ENCODE measurements around the gene CNIH2. TPM values are rescaled to one million over a fixed set of nuclear protein-coding genes. Genes with fewer than 3 reads are reported as not detected.
A peak's percentile ranks its signal among the peaks of the same experiment; 100 is the strongest.

The CNIH2 gene
- total RNA-seq, 2 donors from 2014 or later: 3.6 TPM; not detected in 1

- peaks cover 3% of the 10 kb centered on the region for H3K27me3 ChIP-seq (replicated peaks; ENCODE audit: insufficient read depth)
Measured at GRCh38 chr11:66291706-66292542, 13.9 kb downstream of the CNIH2 start, which contains the start of gene TMEM151A. Gene TMEM151A, plus strand, starts transcription at chr11:66291894. Its CDS starts 120 bp downstream, at chr11:66292014.

GRCh38 chr11:66292543-66293332 is 14.8 kb downstream of the CNIH2 start:
- intact Hi-C loops (cut with DNase I): no loop called here
- no peaks in the 10 kb centered on the region for H3K9me3 ChIP-seq
- no peaks in the 10 kb centered on the region for H3K36me3 ChIP-seq
- 41% methylated on average over 17 of the region's 17 CpGs for WGBS
- H3K27me3 ChIP-seq (replicated peaks; ENCODE audit: insufficient read depth): peaks cover 3% of the 10 kb centered on the region
- H3K4me1 ChIP-seq (replicated peaks): peaks cover 14% of the 10 kb centered on the region
- DNase-seq (ENCODE audit: low spot score): no peak
- no peak for TF ChIP-seq POLR2A (IDR thresholded peaks at IDR 0.05)
- no peak for TF ChIP-seq POLR2AphosphoS5 (IDR thresholded peaks at IDR 0.05)
- TF ChIP-seq CTCF (IDR thresholded peaks at IDR 0.05): no peak
- H3K27ac ChIP-seq: no peak overlapping the region
- no peak overlapping the region for H3K4me3 ChIP-seq

More at GRCh38 chr11:66291706-66292542, 13.9 kb downstream of the CNIH2 start, which contains the start of gene TMEM151A:
- Histone ChIP-seq H3K27ac (no peak within 1 kb of the TSS), H3K9me3 (no peaks in the 10 kb centered on the region), H3K4me3 (peak within 1 kb of the TSS; percentile 32 to 40), H3K4me1 (replicated peaks) (peaks cover 16% of the 10 kb centered on the region), H3K36me3 (no peaks in the 10 kb centered on the region)
- intact Hi-C loops (cut with DNase I): no loop called here
- TF ChIP-seq POLR2AphosphoS5 (IDR thresholded peaks at IDR 0.05) (no peak), CTCF (IDR thresholded peaks at IDR 0.05) (no peak), POLR2A (IDR thresholded peaks at IDR 0.05) (no peak)
- no peak for DNase-seq (ENCODE audit: low spot score)
- 1% methylated on average over 56 of the region's 95 CpGs for WGBS

- H3K27ac ChIP-seq: no peak overlapping the region
- H3K27me3 ChIP-seq (replicated peaks; ENCODE audit: insufficient read depth): peaks cover 3% of the 10 kb centered on the region
- TF ChIP-seq POLR2AphosphoS5 (IDR thresholded peaks at IDR 0.05) (no peak), POLR2A (IDR thresholded peaks at IDR 0.05) (no peak), CTCF (IDR thresholded peaks at IDR 0.05) (no peak)
- intact Hi-C loops (cut with DNase I): no loop called here
- peaks cover 10% of the 10 kb centered on the region for H3K4me1 ChIP-seq (replicated peaks)
- no peaks in the 10 kb centered on the region for H3K36me3 ChIP-seq
- 70% methylated on average over 4 of the region's 4 CpGs for WGBS
- DNase-seq (ENCODE audit: low spot score): no peak
- no peak overlapping the region for H3K4me3 ChIP-seq
- H3K9me3 ChIP-seq: no peaks in the 10 kb centered on the region
Measured at GRCh38 chr11:66293352-66293751, 15.4 kb downstream of the CNIH2 start.

- WGBS: 80% methylated on average over 30 of the region's 30 CpGs
- no peaks in the 10 kb centered on the region for H3K36me3 ChIP-seq
- H3K4me1 ChIP-seq (replicated peaks): peaks cover 9% of the 10 kb centered on the region
- TF ChIP-seq POLR2AphosphoS5 (IDR thresholded peaks at IDR 0.05): no peak
- TF ChIP-seq POLR2A (IDR thresholded peaks at IDR 0.05): no peak
- no peak for TF ChIP-seq CTCF (IDR thresholded peaks at IDR 0.05)
- intact Hi-C loops (cut with DNase I): no loop called here
- no peaks in the 10 kb centered on the region for H3K9me3 ChIP-seq
- peaks cover 3% of the 10 kb centered on the region for H3K27me3 ChIP-seq (replicated peaks; ENCODE audit: insufficient read depth)
- no peak overlapping the region for H3K4me3 ChIP-seq
- H3K27ac ChIP-seq: no peak overlapping the region
- DNase-seq (ENCODE audit: low spot score): no peak
Measured at GRCh38 chr11:66293777-66294625, 16.0 kb downstream of the CNIH2 start.

All from prostate gland (tissue), 2 donors.